Natural killer cell (primary cell): ENCODE results near the gene KLHL36. TPM values are rescaled to one million over a fixed set of nuclear protein-coding genes. Genes with fewer than 3 reads are reported as not detected.

Experiments
- ATAC-seq, 3 donors: fragments of 150-1000 bp in 2 of 3; fragments of 200-7000 bp in 1 of 3; cut with Tn5 transposase; 1 replicate in 1 of 3; 2 replicates in 2 of 3; pipeline ENCODE4 v1.10.0; 2021; ENCODE audit warnings: mild to moderate bottlenecking in 2 of 3, moderate library complexity in 2 of 3
- DNase-seq, 2 donors: peaks; one replicate each; pipeline versions ENCODE4 v3.0.0 to v3.0.0-alpha.2; 2013 to 2021; ENCODE audit warnings: mixed read lengths in 1 of 2
- H3K27ac ChIP-seq: one replicate; pipeline ENCODE4 v1.5.1; 2013; ENCODE audit warnings: mild to moderate bottlenecking, low read length
- H3K27me3 ChIP-seq: one replicate; pipeline ENCODE4 v1.6.1; 2013; ENCODE audit warnings: low read length; ENCODE audit not compliant: control insufficient read depth, insufficient read depth
- H3K36me3 ChIP-seq: one replicate; pipeline ENCODE4 v1.6.1; 2013; ENCODE audit warnings: low read length; ENCODE audit not compliant: control insufficient read depth, insufficient read depth
- H3K4me1 ChIP-seq: one replicate; pipeline ENCODE4 v1.6.1; 2013; ENCODE audit warnings: low read length; ENCODE audit not compliant: control insufficient read depth, insufficient read depth
- H3K4me3 ChIP-seq: one replicate; pipeline ENCODE4 v1.5.1; 2013; ENCODE audit warnings: low read length
- H3K9me3 ChIP-seq: one replicate; pipeline ENCODE4 v1.6.1; 2013; ENCODE audit warnings: low read length; ENCODE audit not compliant: control insufficient read depth, insufficient read depth
- H3K27ac Mint-ChIP-seq, 2 donors: one replicate each; pipeline ENCODE4 v1.8.0; 2022; ENCODE audit warnings: mild to moderate bottlenecking in 2 of 2, mixed read lengths in 2 of 2, moderate library complexity in 1 of 2
- H3K27me3 Mint-ChIP-seq, 2 donors: one replicate each; pipeline ENCODE4 v1.8.0; 2022; ENCODE audit warnings: low read depth in 2 of 2, mixed read lengths in 2 of 2
- H3K36me3 Mint-ChIP-seq: one replicate; pipeline ENCODE4 v1.8.0; 2022; ENCODE audit warnings: mixed read lengths
- H3K4me1 Mint-ChIP-seq, 2 donors: one replicate each; pipeline ENCODE4 v1.8.0; 2022; ENCODE audit warnings: mixed read lengths in 2 of 2
- H3K4me3 Mint-ChIP-seq: one replicate; pipeline ENCODE4 v1.8.0; 2022; ENCODE audit warnings: mild to moderate bottlenecking, moderate library complexity, mixed read lengths
- H3K9me3 Mint-ChIP-seq, 2 donors: one replicate each; pipeline ENCODE4 v1.8.0; 2022; ENCODE audit warnings: mixed read lengths in 2 of 2
- WGBS: methylation state at CpG from one replicate; pipeline ENCODE4 v1.1.7; 2013; ENCODE audit warnings: missing lambda C conversion rate; ENCODE audit not compliant: insufficient coverage; 5-methylcytosine and 5-hydroxymethylcytosine counted together
- intact Hi-C: fragments of 100-400 bp; cut with micrococcal nuclease; formaldehyde crosslinking; loops from one replicate; pipeline ENCODE4 v1.14.2; 2022
- total RNA-seq, 4 donors: library from RNA; stranded (reverse); fragments of 120-200 nt in 1 of 4; gene quantifications; one replicate each; pipeline versions ENCODE4 v1.2.3 to v1.2.4, GENCODE V29; 2013 to 2022
- TF ChIP-seq, protein P1 (sequence below): fragments of 200-600 bp; IDR thresholded peaks from one replicate; pipeline ENCODE4 v1.8.0; 2022; ENCODE audit warnings: antibody characterized with exemption

The KLHL36 gene
- total RNA-seq, 3 donors from 2014 or later (not counting 1 experiment from before 2014, with no cell fraction given), result 47.2 to 62.3 (median 60.5) TPM

DNA sequence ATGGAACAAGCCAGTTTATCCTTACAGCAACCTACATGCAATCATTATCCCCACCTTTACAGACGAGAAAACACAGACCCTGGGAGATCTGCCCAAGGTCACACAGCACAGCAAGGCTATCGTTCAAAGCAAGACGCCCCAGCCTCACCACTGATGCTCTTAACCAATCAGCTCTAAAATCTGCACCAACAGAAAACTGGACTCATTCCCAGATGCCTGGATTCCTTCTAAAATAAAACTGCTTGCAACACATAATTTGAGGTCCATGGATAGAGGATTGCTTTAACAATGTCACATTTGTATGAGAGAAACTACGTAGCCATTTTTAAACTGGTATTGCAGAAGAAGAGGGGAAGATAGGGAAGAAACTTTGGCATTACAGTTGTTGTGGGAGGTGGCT lies 37.3 kb upstream of the KLHL36 start:
- H3K27me3 Mint-ChIP-seq, result peaks cover 0 to 19% of the 10 kb centered on the region in 2 donors
- no peak overlapping the region for H3K27ac Mint-ChIP-seq
- TF ChIP-seq, protein P1, sequence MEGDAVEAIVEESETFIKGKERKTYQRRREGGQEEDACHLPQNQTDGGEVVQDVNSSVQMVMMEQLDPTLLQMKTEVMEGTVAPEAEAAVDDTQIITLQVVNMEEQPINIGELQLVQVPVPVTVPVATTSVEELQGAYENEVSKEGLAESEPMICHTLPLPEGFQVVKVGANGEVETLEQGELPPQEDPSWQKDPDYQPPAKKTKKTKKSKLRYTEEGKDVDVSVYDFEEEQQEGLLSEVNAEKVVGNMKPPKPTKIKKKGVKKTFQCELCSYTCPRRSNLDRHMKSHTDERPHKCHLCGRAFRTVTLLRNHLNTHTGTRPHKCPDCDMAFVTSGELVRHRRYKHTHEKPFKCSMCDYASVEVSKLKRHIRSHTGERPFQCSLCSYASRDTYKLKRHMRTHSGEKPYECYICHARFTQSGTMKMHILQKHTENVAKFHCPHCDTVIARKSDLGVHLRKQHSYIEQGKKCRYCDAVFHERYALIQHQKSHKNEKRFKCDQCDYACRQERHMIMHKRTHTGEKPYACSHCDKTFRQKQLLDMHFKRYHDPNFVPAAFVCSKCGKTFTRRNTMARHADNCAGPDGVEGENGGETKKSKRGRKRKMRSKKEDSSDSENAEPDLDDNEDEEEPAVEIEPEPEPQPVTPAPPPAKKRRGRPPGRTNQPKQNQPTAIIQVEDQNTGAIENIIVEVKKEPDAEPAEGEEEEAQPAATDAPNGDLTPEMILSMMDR, result no peak
- H3K36me3 Mint-ChIP-seq, result no peaks in the 10 kb centered on the region
- DNase-seq (no peak), ATAC-seq (no peak)
- peaks cover 22 to 42% of the 10 kb centered on the region in 2 donors for H3K4me1 Mint-ChIP-seq
- 88% methylated on average over 4 of the region's 4 CpGs for WGBS
- Histone ChIP-seq H3K4me3 (no peak overlapping the region), H3K27me3 (no peaks in the 10 kb centered on the region), H3K36me3 (peaks cover 11% of the 10 kb centered on the region), H3K4me1 (peaks cover 76% of the 10 kb centered on the region), H3K9me3 (peaks cover 3% of the 10 kb centered on the region), H3K27ac (no peak overlapping the region)
- H3K9me3 Mint-ChIP-seq, result no peaks in the 10 kb centered on the region
- H3K4me3 Mint-ChIP-seq, result no peak overlapping the region
- intact Hi-C loops, result no loop called here

DNA sequence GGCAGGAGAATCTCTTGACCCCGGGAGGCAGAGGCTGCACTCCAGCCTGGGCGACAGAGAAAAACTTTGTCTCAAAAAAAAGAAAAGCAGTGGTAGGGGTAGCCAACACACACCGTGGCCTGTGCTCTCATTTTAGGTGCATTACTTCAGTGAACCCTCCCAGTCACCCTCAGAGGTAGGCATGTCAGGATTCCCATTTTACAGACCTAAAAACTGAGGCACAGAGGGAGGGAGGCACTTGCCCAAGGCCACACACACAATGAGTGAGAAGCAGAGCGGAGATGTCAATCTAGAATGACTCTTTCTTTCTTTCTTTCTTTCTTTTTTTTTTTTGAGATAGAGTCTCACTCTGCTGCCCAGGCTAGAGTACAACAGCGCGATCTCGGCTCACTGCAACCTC lies 35.6 kb upstream of the KLHL36 start:
- TF ChIP-seq, protein P1, result no peak
- Histone ChIP-seq H3K27me3 (no peaks in the 10 kb centered on the region), H3K4me1 (peaks cover 74% of the 10 kb centered on the region), H3K27ac (no peak overlapping the region), H3K4me3 (no peak overlapping the region), H3K9me3 (peaks cover 3% of the 10 kb centered on the region), H3K36me3 (peaks cover 11% of the 10 kb centered on the region)
- H3K9me3 Mint-ChIP-seq, result no peaks in the 10 kb centered on the region
- ATAC-seq, result no peak
- peaks cover 0 to 16% of the 10 kb centered on the region in 2 donors for H3K27me3 Mint-ChIP-seq
- peaks cover 21 to 39% of the 10 kb centered on the region in 2 donors for H3K4me1 Mint-ChIP-seq
- no peak overlapping the region for H3K27ac Mint-ChIP-seq
- H3K36me3 Mint-ChIP-seq, result no peaks in the 10 kb centered on the region
- intact Hi-C loops, result no loop called here
- WGBS, result 91% methylated on average over 6 of the region's 7 CpGs
- DNase-seq, result no peak
- H3K4me3 Mint-ChIP-seq, result no peak overlapping the region

DNA sequence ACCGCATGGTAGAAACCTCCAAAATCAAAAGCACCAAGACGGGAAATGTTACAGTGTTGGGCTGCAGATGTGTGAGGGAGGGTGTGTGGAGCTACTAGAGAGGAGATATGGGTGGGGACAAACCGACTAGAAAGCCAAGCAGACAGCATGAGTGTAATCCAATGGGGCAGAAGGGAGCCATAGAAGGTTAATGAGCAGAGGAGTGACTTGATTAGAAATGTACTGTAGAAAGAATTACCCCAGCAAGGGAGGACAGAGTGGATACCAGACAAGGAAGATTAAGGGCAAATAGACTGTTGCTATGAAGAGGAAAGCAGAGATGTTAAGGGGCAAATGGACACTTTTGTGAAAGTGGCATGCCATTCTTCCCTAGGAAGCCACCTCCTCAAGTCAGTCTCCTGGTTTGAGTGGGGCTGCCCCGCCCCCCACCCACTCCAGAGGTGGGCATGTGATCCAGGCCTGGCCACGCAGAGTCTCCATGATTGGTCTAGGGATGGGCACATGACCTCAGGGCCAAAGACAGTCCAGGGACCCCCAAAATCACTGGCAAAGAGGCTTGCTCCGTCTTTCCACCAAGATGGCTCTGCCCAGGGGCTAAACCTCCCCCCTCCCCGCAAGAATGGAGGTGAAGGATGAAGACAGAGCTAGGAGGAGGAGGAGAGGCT lies 34.8 kb upstream of the KLHL36 start:
- H3K4me1 Mint-ChIP-seq, result peaks cover 13 to 31% of the 10 kb centered on the region in 2 donors
- H3K36me3 Mint-ChIP-seq, result no peaks in the 10 kb centered on the region
- peaks cover 0 to 16% of the 10 kb centered on the region in 2 donors for H3K27me3 Mint-ChIP-seq
- Histone ChIP-seq H3K36me3 (peaks cover 11% of the 10 kb centered on the region), H3K4me3 (no peak overlapping the region), H3K4me1 (peaks cover 69% of the 10 kb centered on the region), H3K27ac (no peak overlapping the region), H3K27me3 (no peaks in the 10 kb centered on the region), H3K9me3 (peaks cover 3% of the 10 kb centered on the region)
- TF ChIP-seq, protein P1, result no peak
- ATAC-seq (no peak), DNase-seq (peak in 1 of 2 donors; percentile 32)
- peak overlapping the region; percentile 53 for H3K4me3 Mint-ChIP-seq
- intact Hi-C loops, result no loop called here
- H3K27ac Mint-ChIP-seq, result peak overlapping the region in 1 of 2 donors; percentile 6
- 83% methylated on average over 6 of the region's 7 CpGs for WGBS
- H3K9me3 Mint-ChIP-seq, result no peaks in the 10 kb centered on the region

DNA sequence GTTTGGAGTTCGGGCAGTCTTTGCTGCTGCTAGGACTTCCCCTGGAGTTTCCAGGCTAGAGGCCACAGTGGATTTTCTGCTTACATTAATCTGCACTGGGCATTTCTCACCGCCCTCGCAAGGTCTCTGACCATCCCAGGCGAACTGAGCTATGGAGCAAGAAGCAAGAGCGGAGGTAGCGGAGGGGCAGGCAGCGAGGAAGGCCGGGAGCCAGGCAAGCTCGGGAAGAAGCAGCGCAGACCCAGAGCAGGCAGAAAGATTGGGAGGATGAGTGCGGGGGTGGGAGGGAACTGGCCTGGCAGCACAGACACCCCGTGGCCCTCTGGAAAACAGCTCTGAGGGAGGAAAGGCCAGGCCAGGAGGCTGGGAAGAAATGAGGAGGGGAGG lies 34.2 kb upstream of the KLHL36 start:
- H3K4me1 Mint-ChIP-seq, result peaks cover 12 to 34% of the 10 kb centered on the region in 2 donors
- Histone ChIP-seq H3K9me3 (peaks cover 3% of the 10 kb centered on the region), H3K27ac (no peak overlapping the region), H3K4me1 (peaks cover 66% of the 10 kb centered on the region), H3K36me3 (peaks cover 10% of the 10 kb centered on the region), H3K27me3 (no peaks in the 10 kb centered on the region), H3K4me3 (no peak overlapping the region)
- peak overlapping the region in 1 of 2 donors; percentile 6 for H3K27ac Mint-ChIP-seq
- no peaks in the 10 kb centered on the region for H3K36me3 Mint-ChIP-seq
- H3K9me3 Mint-ChIP-seq, result no peaks in the 10 kb centered on the region
- intact Hi-C loops, result no loop called here
- WGBS, result 89% methylated on average over 12 of the region's 12 CpGs
- peaks cover 0 to 16% of the 10 kb centered on the region in 2 donors for H3K27me3 Mint-ChIP-seq
- DNase-seq, result no peak
- no peak overlapping the region for H3K4me3 Mint-ChIP-seq
- TF ChIP-seq, protein P1, result no peak
- no peak for ATAC-seq
